Neural progenitor cell (in vitro differentiated cells): ENCODE data around the gene CSNK2A1. TPM values are rescaled to one million over a fixed set of nuclear protein-coding genes. Genes with fewer than 3 reads are reported as not detected.

Source experiments
- DNase-seq: peaks from one replicate; pipeline ENCODE4 v3.0.0-alpha.2; 2016; ENCODE audit warnings: low spot score
- H2AFZ ChIP-seq: fragments of 200-600 bp; sonication (generic); replicated peaks from 2 replicates; pipeline ENCODE4 v1.6.1; 2016; ENCODE audit warnings: antibody characterized with exemption
- H3F3A ChIP-seq: fragments of 200-600 bp; sonication (generic); 2 replicates; pipeline ENCODE4 v1.6.1; 2016; ENCODE audit warnings: antibody characterized with exemption, low read depth
- H3K27ac ChIP-seq: fragments of 200-600 bp; sonication (generic); 2 replicates; pipeline ENCODE4 v1.5.1; 2016; ENCODE audit warnings: mild to moderate bottlenecking
- H3K27me3 ChIP-seq: fragments of 200-600 bp; sonication (generic); 2 replicates; pipeline ENCODE4 v1.6.1; 2016; ENCODE audit warnings: mild to moderate bottlenecking, moderate library complexity
- H3K36me3 ChIP-seq: fragments of 200-600 bp; sonication (generic); 2 replicates; pipeline ENCODE4 v1.5.1; 2016
- H3K4me1 ChIP-seq: fragments of 200-600 bp; sonication (generic); 2 replicates; pipeline ENCODE4 v1.6.1; 2016; ENCODE audit warnings: mixed run types
- H3K4me2 ChIP-seq: fragments of 200-600 bp; sonication (generic); 2 replicates; pipeline ENCODE4 v1.6.1; 2016
- H3K4me3 ChIP-seq: fragments of 200-600 bp; sonication (generic); 2 replicates; pipeline ENCODE4 v1.5.1; 2016
- H3K79me2 ChIP-seq: fragments of 200-600 bp; sonication (generic); 2 replicates; pipeline ENCODE4 v1.6.1; 2016; ENCODE audit warnings: low read depth
- H3K9ac ChIP-seq: fragments of 200-600 bp; sonication (generic); 2 replicates; pipeline ENCODE4 v1.6.1; 2016
- H3K9me3 ChIP-seq: fragments of 200-600 bp; sonication (generic); 2 replicates; pipeline ENCODE4 v1.5.1; 2016; ENCODE audit warnings: low read depth
- H4K20me1 ChIP-seq: fragments of 200-600 bp; sonication (generic); 2 replicates; pipeline ENCODE4 v1.6.1; 2016; ENCODE audit warnings: low read depth
- H3K27ac Mint-ChIP-seq: 3 replicates; pipeline ENCODE4 v1.8.0; 2021; ENCODE audit warnings: mixed read lengths
- H3K27me3 Mint-ChIP-seq: 2 replicates; pipeline ENCODE4 v1.8.0; 2022; ENCODE audit warnings: low read depth, mild to moderate bottlenecking, inconsistent platforms, moderate library complexity, mixed read lengths; ENCODE audit not compliant: insufficient read depth
- H3K36me3 Mint-ChIP-seq: 3 replicates; pipeline ENCODE4 v1.8.0; 2021; ENCODE audit warnings: mixed read lengths
- H3K4me1 Mint-ChIP-seq: 3 replicates; pipeline ENCODE4 v1.8.0; 2021; ENCODE audit warnings: mixed read lengths
- H3K4me3 Mint-ChIP-seq: 3 replicates; pipeline ENCODE4 v1.8.0; 2021; ENCODE audit warnings: mild to moderate bottlenecking, moderate library complexity, mixed read lengths
- H3K9me3 Mint-ChIP-seq: 3 replicates; pipeline ENCODE4 v1.8.0; 2020; ENCODE audit warnings: mixed read lengths
- EZH2 ChIP-seq: fragments of 200-600 bp; sonication (generic); IDR thresholded peaks from 2 replicates; pipeline ENCODE4 v1.6.1; 2017; ENCODE audit warnings: antibody characterized with exemption, mild to moderate bottlenecking, moderate library complexity
- EZH2phosphoT487 ChIP-seq: fragments of 200-600 bp; sonication (generic); IDR thresholded peaks from 2 replicates; pipeline ENCODE4 v1.6.1; 2017; ENCODE audit warnings: antibody characterized with exemption
- small RNA-seq: library from RNA; depleted of rRNA; stranded (forward); fragments of <200 nt; gene quantifications from one replicate; pipeline ENCODE3, GENCODE V24; 2015
- total RNA-seq: library from RNA; depleted of rRNA; stranded (reverse); fragments of >200 nt; gene quantifications from 2 replicates; pipeline ENCODE4 v1.2.3, GENCODE V29; 2015; ENCODE audit warnings: low replicate concordance
- TF ChIP-seq, protein P1 (sequence below): fragments of 200-600 bp; sonication (generic); IDR thresholded peaks from 2 replicates; pipeline ENCODE4 v1.5.1; 2017; ENCODE audit warnings: antibody characterized with exemption, mild to moderate bottlenecking

CSNK2A1 gene
- total RNA-seq, 1 donor from 2014 or later, result 599 TPM

DNA sequence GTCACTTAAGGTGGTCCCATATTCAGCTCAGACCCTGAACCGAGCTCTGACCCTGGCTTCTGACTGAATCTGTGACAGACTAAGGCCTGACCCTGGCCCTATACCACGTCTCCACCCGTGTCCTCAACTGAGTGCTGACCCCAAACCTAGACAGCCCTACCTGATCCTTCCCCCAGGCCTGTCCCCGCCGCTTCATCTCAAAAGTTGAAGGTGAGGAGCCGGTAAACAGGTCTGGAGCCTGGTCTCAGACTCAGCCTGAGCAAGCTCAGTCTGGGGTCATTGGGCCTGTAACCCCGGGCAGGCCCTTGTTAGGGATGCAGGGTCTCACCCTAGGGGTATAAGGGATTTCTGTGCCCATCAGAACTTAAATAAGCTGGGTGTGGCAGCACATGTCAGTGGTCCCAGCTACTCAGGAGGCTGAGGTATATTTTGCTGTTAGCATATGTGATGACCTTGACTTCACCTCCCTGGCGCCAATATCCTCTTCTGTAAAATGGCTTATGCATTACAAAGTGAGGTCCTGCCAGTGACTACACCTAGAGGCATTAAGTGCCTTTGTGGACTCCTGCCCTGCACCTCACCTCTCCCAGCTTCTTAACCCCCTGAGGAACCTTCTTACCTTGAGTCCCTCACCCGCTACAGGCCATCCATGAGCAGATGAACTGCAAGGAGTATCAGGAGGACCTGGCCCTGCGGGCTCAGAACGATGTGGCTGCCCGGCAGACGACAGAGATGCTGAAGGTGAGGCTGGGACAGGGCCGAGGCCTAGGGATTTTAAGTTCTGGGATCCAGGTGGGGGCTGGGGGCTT is 115.5 kb downstream of the CSNK2A1 start:
- Mint-ChIP-seq H3K9me3 (no peaks in the 10 kb centered on the region), H3K27ac (no peak overlapping the region), H3K4me3 (no peak overlapping the region), H3K36me3 (peaks cover 6% of the 10 kb centered on the region), H3K27me3 (peaks cover 2% of the 10 kb centered on the region), H3K4me1 (peaks cover 6% of the 10 kb centered on the region)
- no peaks in the 10 kb centered on the region for H3K79me2 ChIP-seq
- H3K9ac ChIP-seq, result no peak overlapping the region
- H3K9me3 ChIP-seq, result no peaks in the 10 kb centered on the region
- no peak overlapping the region for H3K4me3 ChIP-seq
- peaks cover 5% of the 10 kb centered on the region for H4K20me1 ChIP-seq
- H3K27ac ChIP-seq, result no peak overlapping the region
- no peaks in the 10 kb centered on the region for H3K36me3 ChIP-seq
- no peak for DNase-seq
- H2AFZ ChIP-seq, result no peak overlapping the region
- H3K4me2 ChIP-seq, result no peak overlapping the region
- peaks cover 3% of the 10 kb centered on the region for H3F3A ChIP-seq
- no peaks in the 10 kb centered on the region for H3K4me1 ChIP-seq
- no peaks in the 10 kb centered on the region for H3K27me3 ChIP-seq
- TF ChIP-seq, protein P1, sequence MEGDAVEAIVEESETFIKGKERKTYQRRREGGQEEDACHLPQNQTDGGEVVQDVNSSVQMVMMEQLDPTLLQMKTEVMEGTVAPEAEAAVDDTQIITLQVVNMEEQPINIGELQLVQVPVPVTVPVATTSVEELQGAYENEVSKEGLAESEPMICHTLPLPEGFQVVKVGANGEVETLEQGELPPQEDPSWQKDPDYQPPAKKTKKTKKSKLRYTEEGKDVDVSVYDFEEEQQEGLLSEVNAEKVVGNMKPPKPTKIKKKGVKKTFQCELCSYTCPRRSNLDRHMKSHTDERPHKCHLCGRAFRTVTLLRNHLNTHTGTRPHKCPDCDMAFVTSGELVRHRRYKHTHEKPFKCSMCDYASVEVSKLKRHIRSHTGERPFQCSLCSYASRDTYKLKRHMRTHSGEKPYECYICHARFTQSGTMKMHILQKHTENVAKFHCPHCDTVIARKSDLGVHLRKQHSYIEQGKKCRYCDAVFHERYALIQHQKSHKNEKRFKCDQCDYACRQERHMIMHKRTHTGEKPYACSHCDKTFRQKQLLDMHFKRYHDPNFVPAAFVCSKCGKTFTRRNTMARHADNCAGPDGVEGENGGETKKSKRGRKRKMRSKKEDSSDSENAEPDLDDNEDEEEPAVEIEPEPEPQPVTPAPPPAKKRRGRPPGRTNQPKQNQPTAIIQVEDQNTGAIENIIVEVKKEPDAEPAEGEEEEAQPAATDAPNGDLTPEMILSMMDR, result no peak
- TF ChIP-seq EZH2 (no peak), EZH2phosphoT487 (no peak)

DNA sequence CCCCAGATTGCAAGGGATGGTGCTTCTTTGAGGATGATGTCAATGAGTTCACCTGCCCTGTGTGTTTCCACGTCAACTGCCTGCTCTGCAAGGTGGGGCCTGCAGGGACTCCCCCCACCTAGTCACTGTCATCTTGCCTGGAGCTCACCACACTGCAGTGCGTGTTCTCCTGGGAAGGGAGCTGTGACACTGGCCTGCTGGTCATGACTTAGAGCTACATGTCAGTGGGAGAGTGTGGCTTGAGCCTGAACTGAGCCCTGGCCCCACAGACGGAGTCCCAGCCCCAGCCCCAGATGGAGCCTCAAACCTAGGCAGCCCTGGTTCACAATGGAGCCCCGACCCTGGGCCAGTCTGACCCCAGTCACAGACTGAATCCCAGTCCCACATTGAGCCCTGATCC is 116.2 kb downstream of the CSNK2A1 start:
- DNase-seq, result no peak
- Mint-ChIP-seq H3K36me3 (peaks cover 6% of the 10 kb centered on the region), H3K27ac (no peak overlapping the region), H3K4me3 (no peak overlapping the region), H3K27me3 (peaks cover 2% of the 10 kb centered on the region), H3K4me1 (peaks cover 6% of the 10 kb centered on the region), H3K9me3 (no peaks in the 10 kb centered on the region)
- no peaks in the 10 kb centered on the region for H3K79me2 ChIP-seq
- no peak overlapping the region for H3K4me3 ChIP-seq
- no peak overlapping the region for H3K4me2 ChIP-seq
- H3K27me3 ChIP-seq, result no peaks in the 10 kb centered on the region
- H3K4me1 ChIP-seq, result no peaks in the 10 kb centered on the region
- H3K9ac ChIP-seq, result no peak overlapping the region
- no peak overlapping the region for H3K27ac ChIP-seq
- H3F3A ChIP-seq, result peaks cover 3% of the 10 kb centered on the region
- no peaks in the 10 kb centered on the region for H3K9me3 ChIP-seq
- TF ChIP-seq EZH2, result no peak
- TF ChIP-seq EZH2phosphoT487, result no peak
- TF ChIP-seq, protein P1, result no peak
- H3K36me3 ChIP-seq, result no peaks in the 10 kb centered on the region
- peaks cover 5% of the 10 kb centered on the region for H4K20me1 ChIP-seq
- no peak overlapping the region for H2AFZ ChIP-seq

DNA sequence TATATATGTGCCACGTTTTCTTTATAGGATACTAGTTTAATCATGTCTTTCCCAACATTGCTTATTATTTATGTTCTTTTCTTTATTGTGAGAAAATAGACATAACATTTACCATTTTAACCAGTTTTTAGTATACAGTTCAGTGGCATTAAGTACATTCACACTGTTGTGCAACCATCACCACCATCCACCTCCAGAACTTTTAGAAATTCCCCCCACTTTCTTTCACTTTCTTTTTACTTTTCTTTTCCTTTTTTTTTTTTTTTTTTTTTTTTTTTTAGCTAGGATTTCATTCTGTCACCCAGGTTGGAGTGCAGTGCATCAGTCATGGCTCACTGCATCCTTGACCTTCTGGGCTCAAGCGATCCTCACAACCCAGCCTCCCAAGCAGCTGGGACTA is 117.0 kb downstream of the CSNK2A1 start:
- Mint-ChIP-seq H3K27me3 (peaks cover 3% of the 10 kb centered on the region), H3K4me1 (peaks cover 5% of the 10 kb centered on the region), H3K9me3 (no peaks in the 10 kb centered on the region), H3K4me3 (no peak overlapping the region), H3K27ac (no peak overlapping the region), H3K36me3 (peaks cover 13% of the 10 kb centered on the region)
- no peaks in the 10 kb centered on the region for H3K9me3 ChIP-seq
- no peaks in the 10 kb centered on the region for H3K27me3 ChIP-seq
- peaks cover 5% of the 10 kb centered on the region for H4K20me1 ChIP-seq
- H3K4me3 ChIP-seq, result no peak overlapping the region
- no peaks in the 10 kb centered on the region for H3K4me1 ChIP-seq
- TF ChIP-seq EZH2phosphoT487 (no peak), EZH2 (no peak)
- TF ChIP-seq, protein P1, result no peak
- no peak overlapping the region for H3K9ac ChIP-seq
- H3K79me2 ChIP-seq, result no peaks in the 10 kb centered on the region
- peaks cover under 1% of the 10 kb centered on the region for H3F3A ChIP-seq
- no peaks in the 10 kb centered on the region for H3K36me3 ChIP-seq
- H3K4me2 ChIP-seq, result no peak overlapping the region
- H2AFZ ChIP-seq, result no peak overlapping the region
- DNase-seq, result no peak
- no peak overlapping the region for H3K27ac ChIP-seq

Small RNA genes lying within 50 kb of the gene (small RNA-seq; reads per million reads assigned to genes)
- gene RF00019, result not detected

Other genes with a start within 250 kb of the CSNK2A1 start
- 24.2 and 43.4 TPM in 2 replicates for gene ZCCHC3, start 246.2 kb downstream of the CSNK2A1 start, total RNA-seq
- gene SOX12, start 218.2 kb downstream of the CSNK2A1 start, total RNA-seq, result 5.3 and 26.6 TPM in 2 replicates
- gene NRSN2, start 196.7 kb downstream of the CSNK2A1 start, total RNA-seq, result 8.8 and 20.1 TPM in 2 replicates
- gene TRIB3, start 163.0 kb downstream of the CSNK2A1 start, total RNA-seq, result 0.43 and 3.7 TPM in 2 replicates
- gene RBCK1, start 135.5 kb downstream of the CSNK2A1 start, total RNA-seq, result 24.3 and 60.7 TPM in 2 replicates
- gene TBC1D20, start 81.3 kb downstream of the CSNK2A1 start, total RNA-seq, result 23.2 and 24.4 TPM in 2 replicates
- gene TCF15, start 66.5 kb upstream of the CSNK2A1 start, total RNA-seq, result 0.07 and 1.4 TPM in 2 replicates
- 6.8 and 12.8 TPM in 2 replicates for gene SRXN1, start 109.4 kb upstream of the CSNK2A1 start, total RNA-seq
- gene SCRT2, start 132.0 kb upstream of the CSNK2A1 start, total RNA-seq, result not detected in 2 replicates
- gene SLC52A3, start 224.7 kb upstream of the CSNK2A1 start, total RNA-seq, result 0.56 TPM in 1 of 2 replicates, not detected in the other